Coronary artery (tissue), 2 donors: ENCODE measurements around the gene VANGL2.

Source experiments
- DNase-seq: peaks from one replicate; pipeline ENCODE4 v3.0.0-alpha.2; 2017; ENCODE audit warnings: low spot score
- H3K27ac ChIP-seq, 2 donors: fragments of 200-600 bp; sonication (generic); one replicate each; pipeline ENCODE4 v1.5.1; 2016 to 2019
- H3K4me3 ChIP-seq: fragments of 200-600 bp; sonication (generic); 2 replicates; pipeline ENCODE4 v1.5.1; 2016; ENCODE audit warnings: mild to moderate bottlenecking, moderate library complexity
- TF ChIP-seq, protein P1 (sequence below): fragments of 200-600 bp; sonication (generic); IDR thresholded peaks from one replicate; pipeline ENCODE4 v1.5.1; 2019; ENCODE audit warnings: antibody characterized with exemption

VANGL2 gene

DNA sequence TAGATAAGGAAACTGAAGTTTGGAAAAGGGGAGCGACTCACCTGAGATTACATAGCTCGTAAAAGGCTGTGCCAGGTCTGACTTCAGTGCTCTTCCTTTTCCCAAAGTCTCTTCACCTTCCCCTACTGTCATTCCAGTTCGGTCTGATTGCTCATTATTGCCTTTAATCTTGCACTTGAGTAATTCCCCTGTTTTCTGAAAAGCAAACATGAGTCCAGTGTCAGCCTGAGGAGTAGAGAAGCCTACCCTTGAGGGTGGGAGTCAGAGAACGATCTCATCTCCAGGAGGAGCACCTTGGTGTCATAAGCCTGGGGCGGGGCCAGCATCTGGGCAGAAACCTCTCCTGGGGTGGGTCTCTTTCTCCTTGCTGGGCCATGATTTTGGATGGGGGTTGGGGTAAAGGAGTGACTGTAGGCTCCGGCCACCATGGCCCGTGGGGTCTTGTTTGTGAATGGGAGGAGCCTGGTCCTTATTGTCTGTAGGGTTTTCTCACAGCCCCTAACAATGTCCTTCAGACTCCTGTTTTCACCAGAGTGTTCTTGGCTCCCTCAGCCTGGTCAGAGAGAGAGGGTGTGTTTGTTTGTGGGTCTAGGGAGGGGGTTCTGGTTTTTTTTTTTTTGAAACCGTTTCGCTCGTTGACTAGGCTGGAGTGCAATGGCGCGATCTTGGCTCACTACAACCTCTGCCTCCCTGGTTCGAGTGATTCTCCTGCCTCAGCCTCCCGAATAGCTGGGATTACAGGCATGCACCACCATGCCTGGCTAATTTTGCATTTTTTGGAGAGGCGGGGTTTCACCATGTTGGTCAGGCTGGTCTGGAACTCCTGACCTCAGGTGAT lies 6.0 kb downstream of the VANGL2 start:
- TF ChIP-seq, protein P1, sequence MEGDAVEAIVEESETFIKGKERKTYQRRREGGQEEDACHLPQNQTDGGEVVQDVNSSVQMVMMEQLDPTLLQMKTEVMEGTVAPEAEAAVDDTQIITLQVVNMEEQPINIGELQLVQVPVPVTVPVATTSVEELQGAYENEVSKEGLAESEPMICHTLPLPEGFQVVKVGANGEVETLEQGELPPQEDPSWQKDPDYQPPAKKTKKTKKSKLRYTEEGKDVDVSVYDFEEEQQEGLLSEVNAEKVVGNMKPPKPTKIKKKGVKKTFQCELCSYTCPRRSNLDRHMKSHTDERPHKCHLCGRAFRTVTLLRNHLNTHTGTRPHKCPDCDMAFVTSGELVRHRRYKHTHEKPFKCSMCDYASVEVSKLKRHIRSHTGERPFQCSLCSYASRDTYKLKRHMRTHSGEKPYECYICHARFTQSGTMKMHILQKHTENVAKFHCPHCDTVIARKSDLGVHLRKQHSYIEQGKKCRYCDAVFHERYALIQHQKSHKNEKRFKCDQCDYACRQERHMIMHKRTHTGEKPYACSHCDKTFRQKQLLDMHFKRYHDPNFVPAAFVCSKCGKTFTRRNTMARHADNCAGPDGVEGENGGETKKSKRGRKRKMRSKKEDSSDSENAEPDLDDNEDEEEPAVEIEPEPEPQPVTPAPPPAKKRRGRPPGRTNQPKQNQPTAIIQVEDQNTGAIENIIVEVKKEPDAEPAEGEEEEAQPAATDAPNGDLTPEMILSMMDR, result no peak
- DNase-seq, result no peak
- Histone ChIP-seq H3K27ac (no peak overlapping the region), H3K4me3 (no peak overlapping the region)

DNA sequence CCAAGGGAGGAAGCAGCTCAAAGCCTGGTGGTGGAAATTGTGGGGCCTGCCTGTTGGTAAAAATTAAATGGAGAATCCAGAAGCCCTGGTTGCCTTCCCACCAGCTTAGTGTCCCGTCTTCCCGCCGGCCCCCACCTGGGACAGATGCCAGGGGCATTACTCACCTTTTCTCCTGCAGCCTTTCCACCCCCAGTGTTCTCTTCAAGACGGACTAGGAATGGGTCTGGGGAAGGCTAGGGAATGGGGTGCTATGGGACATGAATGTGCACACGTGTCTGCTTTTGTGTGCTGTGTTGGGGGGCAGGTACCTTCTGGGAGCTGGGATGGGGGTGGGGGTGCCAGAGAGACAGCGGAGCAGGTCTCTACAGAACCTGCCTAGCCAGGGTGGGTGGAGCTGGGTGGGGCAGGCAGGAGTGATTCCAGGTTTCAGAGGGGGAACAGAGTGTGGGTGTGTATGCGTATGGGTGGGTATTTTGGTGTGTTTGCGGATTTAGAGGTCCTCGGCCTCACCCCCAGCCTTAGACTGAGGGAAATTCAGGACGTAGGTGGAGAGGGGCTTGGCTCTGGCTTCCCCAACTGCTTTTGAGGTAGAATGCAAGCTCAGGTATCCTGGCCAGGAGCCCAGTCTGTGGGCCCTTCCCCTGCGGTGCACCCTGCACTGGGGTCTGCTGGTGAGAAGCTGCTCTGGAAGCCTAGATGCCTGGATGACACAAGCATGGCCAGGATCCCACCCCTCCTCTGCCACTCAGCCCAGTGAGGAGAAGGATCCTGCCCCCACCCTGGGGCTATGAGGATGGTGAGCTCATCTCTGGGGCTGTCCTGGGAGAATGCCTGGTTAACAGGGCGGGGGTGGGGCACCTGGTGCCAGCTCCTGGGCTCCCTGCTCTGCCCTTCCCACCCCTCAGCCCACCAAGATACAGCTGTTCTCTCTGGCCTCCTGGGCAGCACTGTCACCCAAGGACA lies 7.8 kb downstream of the VANGL2 start:
- H3K4me3 ChIP-seq, result no peak overlapping the region
- DNase-seq, result no peak
- no peak overlapping the region for H3K27ac ChIP-seq
- TF ChIP-seq, protein P1, result no peak

DNA sequence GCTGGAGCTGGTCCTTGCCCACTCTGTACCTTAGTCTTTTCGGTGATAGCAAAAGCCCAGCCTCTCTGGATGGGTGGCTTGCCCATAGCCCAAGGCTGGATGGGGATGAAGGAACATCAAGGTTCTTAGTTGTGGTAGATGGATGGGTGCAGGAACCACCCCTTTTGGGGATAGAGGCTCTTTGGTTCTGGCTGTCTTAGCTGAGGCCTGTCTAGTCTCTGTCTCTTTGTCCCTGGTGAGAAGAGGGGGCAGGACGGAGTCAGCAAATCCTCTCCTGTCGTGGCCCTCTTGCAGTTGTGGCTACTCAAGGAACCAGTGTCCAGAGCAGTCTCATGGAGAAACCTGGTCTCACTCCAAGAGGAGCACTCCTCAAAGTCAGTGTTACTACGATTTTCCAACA lies 8.5 kb downstream of the VANGL2 start:
- no peak for DNase-seq
- TF ChIP-seq, protein P1, result no peak
- Histone ChIP-seq H3K4me3 (no peak overlapping the region), H3K27ac (no peak overlapping the region)

DNA sequence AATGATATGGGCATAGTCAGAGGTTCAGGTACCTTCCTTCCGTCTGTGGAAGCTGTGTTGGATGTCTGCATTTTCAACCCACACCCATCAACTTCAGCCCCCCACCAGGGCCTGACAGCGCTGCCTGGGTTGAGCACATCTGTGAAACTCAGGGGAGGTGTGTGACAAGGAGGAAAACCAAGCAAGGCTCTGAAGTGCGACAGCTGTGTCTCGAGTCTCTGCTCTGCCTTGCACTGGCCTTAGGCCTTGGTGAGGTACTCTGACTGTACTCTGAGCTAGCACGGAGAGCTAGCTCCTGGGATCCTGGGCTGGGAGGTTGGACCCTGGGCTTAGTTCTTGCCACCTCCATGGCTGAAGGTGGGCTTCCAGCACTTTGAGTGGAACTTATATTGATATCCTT lies 9.1 kb downstream of the VANGL2 start:
- TF ChIP-seq, protein P1, result no peak
- H3K4me3 ChIP-seq, result no peak overlapping the region
- no peak overlapping the region for H3K27ac ChIP-seq
- DNase-seq, result no peak

DNA sequence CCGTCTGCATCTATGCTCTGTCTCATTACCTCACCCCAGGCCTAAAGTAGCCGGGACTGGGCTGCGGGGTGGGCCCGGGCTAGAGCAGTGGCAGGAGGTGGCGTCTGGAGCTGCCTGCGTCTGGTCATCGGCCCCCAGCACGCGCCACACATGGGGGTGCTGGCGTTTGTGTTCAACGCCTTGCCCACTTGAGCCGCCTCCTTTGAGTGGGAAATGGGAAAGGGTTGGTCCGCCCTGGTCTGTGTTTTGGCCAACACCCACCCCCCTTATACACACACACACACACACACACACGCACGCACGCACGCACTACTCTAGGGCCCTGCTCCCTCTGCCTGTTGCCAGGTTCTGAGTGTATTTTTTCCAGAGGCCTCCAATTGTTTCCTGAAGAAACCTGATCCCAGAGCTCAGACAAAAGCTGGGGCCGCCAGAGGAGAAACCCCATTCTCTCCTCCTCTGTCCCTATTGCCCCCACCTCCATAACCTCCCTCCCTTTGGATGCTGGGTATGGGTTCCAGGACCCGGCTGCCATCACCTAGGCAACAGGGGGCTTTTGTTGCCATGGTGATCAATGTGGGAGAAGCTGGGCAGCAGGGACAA lies 10.1 kb downstream of the VANGL2 start:
- DNase-seq, result no peak
- H3K4me3 ChIP-seq, result no peak overlapping the region
- H3K27ac ChIP-seq, result no peak overlapping the region
- TF ChIP-seq, protein P1, result no peak

DNA sequence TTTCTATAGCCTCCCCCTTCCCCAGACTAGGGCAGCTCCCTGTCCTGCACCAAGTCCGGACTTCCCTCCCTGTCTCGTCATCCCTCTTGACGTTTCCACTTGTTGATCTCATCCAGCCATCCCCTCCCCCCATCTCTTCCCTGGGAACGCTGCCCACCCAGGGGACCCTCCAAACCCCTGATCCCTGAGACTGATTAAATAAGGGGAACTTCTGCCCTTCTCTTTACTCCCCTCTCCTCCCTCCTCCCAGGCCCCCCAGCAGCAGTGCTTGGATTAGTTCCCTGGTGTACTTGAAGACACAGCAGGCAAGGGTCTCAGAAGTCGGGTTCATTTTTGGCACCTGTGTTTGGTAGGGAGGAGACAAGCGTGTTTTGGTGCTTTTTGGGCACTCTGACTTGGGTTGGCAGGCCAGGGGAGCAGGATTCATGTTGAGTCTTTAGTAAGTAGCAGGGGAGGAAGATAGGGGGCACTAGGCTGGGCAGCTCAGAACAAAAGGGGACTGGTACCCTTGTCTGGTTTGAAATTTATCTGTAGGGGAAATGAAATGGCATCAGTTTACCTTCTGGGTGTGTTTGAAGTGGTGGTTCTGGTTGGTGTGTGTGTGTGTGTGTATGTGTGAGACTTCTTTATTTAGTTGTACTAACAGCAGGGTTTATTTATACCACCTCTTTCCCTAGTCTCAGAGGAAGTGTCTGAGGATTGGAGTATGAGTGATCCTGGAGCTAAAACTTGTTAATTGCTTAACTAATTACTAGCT lies 11.1 kb downstream of the VANGL2 start:
- TF ChIP-seq, protein P1, result no peak
- no peak overlapping the region for H3K4me3 ChIP-seq

More for the DNA sequence above, 11.1 kb downstream of the VANGL2 start:
- H3K27ac ChIP-seq, result no peak overlapping the region
- DNase-seq, result no peak
